Endothelial cell of umbilical vein (primary cell): ENCODE measurements around the gene NRSN1. TPM values are rescaled to one million over a fixed set of nuclear protein-coding genes. Genes with fewer than 3 reads are reported as not detected.

ENCODE experiments used
- BruUV-seq: library from RNA; stranded (reverse); fragments of 400-500 nt; replicated peaks from 2 replicates; lab custom pipeline; 2021; lab: Mats Ljungman, UMichigan
- CTCF ChIA-PET: fragments of 300-600, 350-600 bp; sonication (Branson Sonifier 250); formaldehyde crosslinking; loops from one replicate; lab custom pipeline; 2021; ENCODE audit warnings: antibody characterized with exemption, inconsistent platforms; lab: Charles Lee
- POLR2A ChIA-PET: fragments of 300-600, 350-600 bp; sonication (Branson Sonifier 250); formaldehyde crosslinking; loops from one replicate; lab custom pipeline; 2021; ENCODE audit warnings: antibody characterized with exemption, inconsistent platforms; lab: Charles Lee
- DNase-seq: peaks from one replicate; pipeline ENCODE4 v3.0.0-alpha.2; 2011; ENCODE audit warnings: low read depth, low spot score
- FAIRE-seq: peaks from 2 replicates; lab custom pipeline; 2011; peaks lifted over from hg19 to GRCh38; lab: Jason Lieb, UNC
- H2AFZ ChIP-seq: 2 replicates; pipeline ENCODE4 v1.6.0; 2012; ENCODE audit warnings: low read depth, low read length, control low read depth, inconsistent platforms
- H3K27ac ChIP-seq: 2 replicates; pipeline ENCODE4 v1.5.1; 2011; ENCODE audit warnings: low read depth, mild to moderate bottlenecking, control low read depth, low read length, moderate library complexity; ENCODE audit not compliant: insufficient read depth
- H3K27me3 ChIP-seq, 2 experiments: 2 replicates each; pipeline versions ENCODE4 v1.6.0 to v1.6.1; 2011; ENCODE audit warnings: low read length in 2 of 2, mixed read lengths in 1 of 2; ENCODE audit not compliant: control insufficient read depth in 2 of 2, insufficient read depth in 2 of 2
- H3K36me3 ChIP-seq, 2 experiments: 2 replicates in 1 of 2; 3 replicates in 1 of 2; pipeline ENCODE4 v1.5.1; 2011; ENCODE audit warnings: low read length in 2 of 2, mild to moderate bottlenecking in 1 of 2, moderate library complexity in 1 of 2; ENCODE audit not compliant: control insufficient read depth in 2 of 2, insufficient read depth in 2 of 2; ENCODE audit errors: extremely low read depth in 1 of 2
- H3K4me1 ChIP-seq: 3 replicates; pipeline ENCODE4 v1.5.1; 2011; ENCODE audit warnings: mild to moderate bottlenecking, low read length; ENCODE audit not compliant: control insufficient read depth, insufficient read depth; ENCODE audit errors: extremely low read depth
- H3K4me2 ChIP-seq: 2 replicates; pipeline ENCODE4 v1.6.1; 2011; ENCODE audit warnings: low read length, control low read depth, mixed read lengths; ENCODE audit not compliant: insufficient read depth
- H3K4me3 ChIP-seq, 3 experiments: fragments of 200-600 bp in 1 of 3; sonication (generic), shearing (Covaris generic) in 1 of 3; replicated peaks in 1 of 3; 2 replicates each; pipeline ENCODE4 v1.5.1; 2011 to 2016; ENCODE audit warnings: control low read depth in 3 of 3, low read length in 3 of 3, mild to moderate bottlenecking in 2 of 3, inconsistent platforms in 1 of 3, low read depth in 1 of 3, moderate library complexity in 1 of 3; ENCODE audit not compliant: insufficient read depth in 1 of 3
- H3K79me2 ChIP-seq: 2 replicates; pipeline ENCODE4 v1.6.0; 2012; ENCODE audit warnings: low read length, inconsistent platforms; ENCODE audit not compliant: control insufficient read depth, insufficient read depth
- H3K9ac ChIP-seq: replicated peaks from 2 replicates; pipeline ENCODE3; 2011; ENCODE audit warnings: low read length, control low read depth; ENCODE audit not compliant: insufficient read depth; ENCODE audit errors: extremely low read depth
- H3K9me1 ChIP-seq: replicated peaks from 3 replicates; pipeline ENCODE4 v1.6.0; 2011; ENCODE audit warnings: mild to moderate bottlenecking, low read length; ENCODE audit not compliant: control insufficient read depth, insufficient read depth; ENCODE audit errors: extremely low read depth
- H3K9me3 ChIP-seq: replicated peaks from 2 replicates; pipeline ENCODE4 v1.5.1; 2012; ENCODE audit warnings: low read length, inconsistent platforms; ENCODE audit not compliant: control insufficient read depth, insufficient read depth
- H4K20me1 ChIP-seq: replicated peaks from 2 replicates; pipeline ENCODE3; 2011; ENCODE audit warnings: mild to moderate bottlenecking, low read length; ENCODE audit not compliant: control insufficient read depth, insufficient read depth; ENCODE audit errors: extremely low read depth
- CTCF ChIP-seq, 2 donors: IDR thresholded peaks; 1 replicate in 1 of 2; 2 replicates in 1 of 2; pipeline ENCODE4 v1.5.1; 2011; ENCODE audit warnings: low read length in 2 of 2, mild to moderate bottlenecking in 2 of 2, moderate library complexity in 2 of 2, control low read depth in 1 of 2, inconsistent platforms in 1 of 2, low read depth in 1 of 2; ENCODE audit not compliant: insufficient read depth in 1 of 2; ENCODE audit errors: extremely low read depth in 1 of 2
- EZH2 ChIP-seq: IDR thresholded peaks from 2 replicates; pipeline ENCODE4 v1.6.1; 2012; ENCODE audit warnings: borderline replicate concordance, low read depth, mild to moderate bottlenecking, moderate library complexity, low read length, inconsistent platforms; ENCODE audit not compliant: severe bottlenecking
- FOS ChIP-seq: IDR thresholded peaks from 2 replicates; pipeline ENCODE4 v1.6.1; 2011; ENCODE audit warnings: mild to moderate bottlenecking, low read length, moderate library complexity, borderline replicate concordance; ENCODE audit not compliant: insufficient read depth
- GATA2 ChIP-seq: IDR thresholded peaks from 2 replicates; pipeline ENCODE4 v1.7.0; 2011; ENCODE audit warnings: low read depth, mild to moderate bottlenecking, moderate library complexity, mixed read lengths, low read length; ENCODE audit not compliant: insufficient read length, insufficient read depth
- JUN ChIP-seq: IDR thresholded peaks from 2 replicates; pipeline ENCODE4 v1.6.1; 2011; ENCODE audit warnings: borderline replicate concordance, low read depth; ENCODE audit not compliant: insufficient read length, insufficient read depth
- MAX ChIP-seq: IDR thresholded peaks from 2 replicates; pipeline ENCODE4 v1.6.1; 2011; ENCODE audit not compliant: insufficient read depth, insufficient read length
- MYC ChIP-seq: IDR thresholded peaks from one replicate; pipeline ENCODE4 v1.6.1; 2011; ENCODE audit warnings: mild to moderate bottlenecking, low read depth, low read length
- POLR2A ChIP-seq: IDR thresholded peaks from 2 replicates; pipeline ENCODE4 v1.6.1; 2012; ENCODE audit warnings: low read depth, mild to moderate bottlenecking, control low read depth, low read length
- POLR2AphosphoS5 ChIP-seq: IDR thresholded peaks from 2 replicates; pipeline ENCODE4 v1.6.1; 2012; ENCODE audit warnings: low read depth, mild to moderate bottlenecking, control low read depth, low read length, moderate library complexity; ENCODE audit not compliant: insufficient read depth
- dilution Hi-C: fragments of 300-500 bp; cut with MboI; formaldehyde crosslinking; loops from one replicate; pipeline ENCODE4 v1.15.0; 2019; ENCODE audit warnings: low sequenced_read_pairs; ENCODE audit not compliant: extremely low pct_ligation_motif_present
- intact Hi-C: fragments of 100-400 bp; cut with micrococcal nuclease; formaldehyde crosslinking; loops from one replicate; pipeline ENCODE4 v1.10.0; 2022
- polyA plus RNA-seq, 4 experiments: library from polyadenylated mRNA; depleted of rRNA in 3 of 4; stranded (reverse) in 3 of 4; unstranded in 1 of 4; fragments of >200 nt; gene quantifications; 2 replicates each; pipeline versions ENCODE4 v1.2.1 to v1.2.3, GENCODE V29; 2011 to 2012; ENCODE audit warnings: missing spikeins in 1 of 4
- total RNA-seq: library from RNA; stranded (reverse); gene quantifications from 2 replicates; pipeline ENCODE4 v1.2.3, GENCODE V29; 2021

Gene NRSN1
- total and polyA plus RNA-seq, 2 donors (not counting 3 experiments of a cell fraction or from before 2014, with no cell fraction given) = not detected

- intact Hi-C loops = no loop called here
- no peak for DNase-seq
- Histone ChIP-seq H3K9me3 (no peaks in the 10 kb centered on the region), H3K4me1 (no peaks in the 10 kb centered on the region), H3K9ac (no peak overlapping the region), H3K27me3 (no peaks in the 10 kb centered on the region), H3K4me3 (no peak overlapping the region), H3K27ac (no peak overlapping the region), H3K9me1 (no peaks in the 10 kb centered on the region), H2AFZ (no peak overlapping the region), H4K20me1 (no peaks in the 10 kb centered on the region), H3K36me3 (no peaks in the 10 kb centered on the region), H3K4me2 (no peak overlapping the region), H3K79me2 (no peaks in the 10 kb centered on the region)
- TF ChIP-seq POLR2AphosphoS5 (no peak), EZH2 (no peak), FOS (no peak), JUN (no peak)
- no peak for FAIRE-seq
- no TSS peak for BruUV-seq
- dilution Hi-C loops = no loop called here
- ChIA-PET POLR2A (no interaction called here), CTCF (no interaction called here)
Observed at GRCh38 chr6:24100024-24100769, 25.8 kb upstream of the NRSN1 start.

DNA sequence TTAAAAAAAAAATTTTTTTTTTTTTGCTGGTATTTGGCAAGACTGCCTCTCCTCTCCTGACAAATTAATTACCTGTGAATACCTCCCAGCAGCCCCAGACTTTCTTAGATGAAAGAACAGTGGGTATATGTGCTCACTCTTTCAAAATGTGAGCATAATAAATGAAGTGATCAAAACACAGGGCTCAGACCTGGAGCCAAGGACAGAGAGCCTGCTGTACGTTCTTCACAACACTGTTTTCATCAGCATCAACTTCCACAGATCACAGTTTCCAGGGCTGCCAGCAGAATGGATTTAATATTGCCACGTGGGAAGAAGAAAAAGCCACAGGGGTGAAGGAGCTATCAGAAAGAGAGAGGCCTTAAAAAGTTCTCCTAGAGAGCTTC is 25.3 kb upstream of the NRSN1 start:
- intact Hi-C loops = no loop called here
- dilution Hi-C loops = no loop called here
- POLR2A ChIA-PET = no interaction called here

More for the DNA sequence above, 25.3 kb upstream of the NRSN1 start:
- no peaks in the 10 kb centered on the region for H3K27me3 ChIP-seq
- H4K20me1 ChIP-seq = no peaks in the 10 kb centered on the region
- H3K9me3 ChIP-seq = no peaks in the 10 kb centered on the region
- H3K36me3 ChIP-seq = no peaks in the 10 kb centered on the region
- H3K9ac ChIP-seq = no peak overlapping the region
- H3K4me3 ChIP-seq = no peak overlapping the region
- no peak for FAIRE-seq
- no peaks in the 10 kb centered on the region for H3K9me1 ChIP-seq
- no peaks in the 10 kb centered on the region for H3K4me1 ChIP-seq
- no TSS peak for BruUV-seq
- no peak overlapping the region for H2AFZ ChIP-seq
- no peak overlapping the region for H3K27ac ChIP-seq
- no peak for TF ChIP-seq GATA2
- no peak for TF ChIP-seq MYC
- no peak for TF ChIP-seq MAX
- no peak for TF ChIP-seq JUN
- no peak for TF ChIP-seq EZH2
- TF ChIP-seq CTCF (IDR thresholded peaks at IDR 0.05; ENCODE audit: extremely low read depth in 1 of 2, insufficient read depth in 1 of 2, low read depth in 1 of 2, low read length in 2 of 2) = no peak
- no peak for TF ChIP-seq POLR2AphosphoS5
- TF ChIP-seq POLR2A = no peak
- no peak for TF ChIP-seq FOS
- no peak overlapping the region for H3K4me2 ChIP-seq
- CTCF ChIA-PET = no interaction called here
- DNase-seq = no peak
- H3K79me2 ChIP-seq = no peaks in the 10 kb centered on the region
